ENCODE measurements around the gene COX20. TPM values are rescaled to one million over a fixed set of nuclear protein-coding genes. Genes with fewer than 3 reads are reported as not detected.
A peak's percentile ranks its signal among the peaks of the same experiment; 100 is the strongest.

COX20 gene
- total and polyA plus RNA-seq, 8 donors: 10.7 to 44.5 (median 18.2) TPM

DNA sequence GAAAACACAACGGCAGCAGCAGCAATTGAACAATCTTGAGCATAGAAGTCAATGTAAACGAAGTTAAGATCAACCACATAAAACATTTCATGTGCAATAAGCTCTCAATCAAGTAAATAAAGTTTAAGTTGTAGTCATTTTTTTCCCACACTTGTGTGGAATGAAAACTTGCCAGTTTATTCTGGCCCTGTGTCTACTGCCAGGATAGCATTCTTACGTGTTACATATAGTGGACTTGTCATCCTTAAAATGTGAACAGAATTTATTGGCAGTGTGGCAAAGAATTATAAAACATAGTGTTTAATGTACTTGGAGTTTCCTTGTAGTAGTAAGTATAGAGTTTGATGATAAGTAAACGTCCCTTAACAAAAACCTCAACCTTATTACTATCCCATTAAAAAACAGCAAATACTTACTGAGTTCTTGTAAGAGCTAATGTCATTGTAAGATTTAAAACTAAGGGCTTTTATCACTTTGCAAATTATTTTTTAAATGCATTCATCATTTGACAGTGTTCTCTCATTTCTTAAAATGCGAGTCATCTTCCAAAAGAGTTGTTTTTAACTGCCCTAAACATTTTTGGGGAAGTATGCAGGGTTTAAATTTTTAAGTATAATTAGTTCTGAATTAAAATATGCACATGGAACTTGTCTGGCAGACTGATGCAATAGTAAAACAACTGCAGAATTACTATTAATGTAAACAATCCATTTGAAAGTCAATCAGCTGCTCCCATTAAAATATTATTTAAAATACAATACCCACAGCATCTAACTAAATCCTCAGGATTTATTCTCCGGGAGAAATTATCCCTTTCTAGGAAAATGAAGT lies 7.9 kb downstream of the COX20 start:
- Histone ChIP-seq H3K36me3 (peaks cover 0 to 47% (median 33%) of the 10 kb centered on the region in 3 donors), H3K27ac (no peak overlapping the region), H3K4me1 (peaks cover 0 to 19% (median 9%) of the 10 kb centered on the region in 3 donors), H3K27me3 (no peaks in the 10 kb centered on the region), H3K4me3 (no peak overlapping the region), H3K9me3 (no peaks in the 10 kb centered on the region)
- intact Hi-C loops (cut with DNase I): no loop called here
- DNase-seq (no peak), ATAC-seq (no peak), FAIRE-seq (no peak)
- 74 to 75% methylated on average over 6 of the region's 6 CpGs for WGBS, 2 donors
- TF ChIP-seq, protein P1, sequence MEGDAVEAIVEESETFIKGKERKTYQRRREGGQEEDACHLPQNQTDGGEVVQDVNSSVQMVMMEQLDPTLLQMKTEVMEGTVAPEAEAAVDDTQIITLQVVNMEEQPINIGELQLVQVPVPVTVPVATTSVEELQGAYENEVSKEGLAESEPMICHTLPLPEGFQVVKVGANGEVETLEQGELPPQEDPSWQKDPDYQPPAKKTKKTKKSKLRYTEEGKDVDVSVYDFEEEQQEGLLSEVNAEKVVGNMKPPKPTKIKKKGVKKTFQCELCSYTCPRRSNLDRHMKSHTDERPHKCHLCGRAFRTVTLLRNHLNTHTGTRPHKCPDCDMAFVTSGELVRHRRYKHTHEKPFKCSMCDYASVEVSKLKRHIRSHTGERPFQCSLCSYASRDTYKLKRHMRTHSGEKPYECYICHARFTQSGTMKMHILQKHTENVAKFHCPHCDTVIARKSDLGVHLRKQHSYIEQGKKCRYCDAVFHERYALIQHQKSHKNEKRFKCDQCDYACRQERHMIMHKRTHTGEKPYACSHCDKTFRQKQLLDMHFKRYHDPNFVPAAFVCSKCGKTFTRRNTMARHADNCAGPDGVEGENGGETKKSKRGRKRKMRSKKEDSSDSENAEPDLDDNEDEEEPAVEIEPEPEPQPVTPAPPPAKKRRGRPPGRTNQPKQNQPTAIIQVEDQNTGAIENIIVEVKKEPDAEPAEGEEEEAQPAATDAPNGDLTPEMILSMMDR (IDR thresholded peaks at IDR 0.05): no peak

GRCh38 chr1:244844155-244845121 lies 9.0 kb downstream of the COX20 start:
- no peaks in the 10 kb centered on the region for H3K27me3 ChIP-seq
- H3K9me3 ChIP-seq: no peaks in the 10 kb centered on the region
- H3K27ac ChIP-seq: no peak overlapping the region
- TF ChIP-seq, protein P1 (IDR thresholded peaks at IDR 0.05): no peak
- intact Hi-C loops (cut with DNase I): no loop called here
- peaks cover 6 to 20% (median 19%) of the 10 kb centered on the region in 3 donors for H3K4me1 ChIP-seq
- H3K36me3 ChIP-seq: peaks cover 0 to 47% (median 33%) of the 10 kb centered on the region in 3 donors
- no peak for FAIRE-seq
- 89 to 90% methylated on average over 13 of the region's 13 CpGs for WGBS, 2 donors
- DNase-seq: no peak
- no peak overlapping the region for H3K4me3 ChIP-seq
- no peak for ATAC-seq

- 91 to 94% methylated on average over 6 of the region's 6 CpGs for WGBS, 2 donors
- intact Hi-C loops (cut with DNase I): no loop called here
- H3K27me3 ChIP-seq: no peaks in the 10 kb centered on the region
- H3K4me1 ChIP-seq: peaks cover 6 to 23% (median 6%) of the 10 kb centered on the region in 3 donors
- no peak overlapping the region for H3K27ac ChIP-seq
- DNase-seq (no peak), FAIRE-seq (no peak), ATAC-seq (no peak)
- H3K36me3 ChIP-seq: peaks cover 0 to 47% (median 33%) of the 10 kb centered on the region in 3 donors
- no peaks in the 10 kb centered on the region for H3K9me3 ChIP-seq
- H3K4me3 ChIP-seq: no peak overlapping the region
- TF ChIP-seq, protein P1 (IDR thresholded peaks at IDR 0.05): no peak
Observed at GRCh38 chr1:244846653-244847052, 11.2 kb downstream of the COX20 start.

DNA sequence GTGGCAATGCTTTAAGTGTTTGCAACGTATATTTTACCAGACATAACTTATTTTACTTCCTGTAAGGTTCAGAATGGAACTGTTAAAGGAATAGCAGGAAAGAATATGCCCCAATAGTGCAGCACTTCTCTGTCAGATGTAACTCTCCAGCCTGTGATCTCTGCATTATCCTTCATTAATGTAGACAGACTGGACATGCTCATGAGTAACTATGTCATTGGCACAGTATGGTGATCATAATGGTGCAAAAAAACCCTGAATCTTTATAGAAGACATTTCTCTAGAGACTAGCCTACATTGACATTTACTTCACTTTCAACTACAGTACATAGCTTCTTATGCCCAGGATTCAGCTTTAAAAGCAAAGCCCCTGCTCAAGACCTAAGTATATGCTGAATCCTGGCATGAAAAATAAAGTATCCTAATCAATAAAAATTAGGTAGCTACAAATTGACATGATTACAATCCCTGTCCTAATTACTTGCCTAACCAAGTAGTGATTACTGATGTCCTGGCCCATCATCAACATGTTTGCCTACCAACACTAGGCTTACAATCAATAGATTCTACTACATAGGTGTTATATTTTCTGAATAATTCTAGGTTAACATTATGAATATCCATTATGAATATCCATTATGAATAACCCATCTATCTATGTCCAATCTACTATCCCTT lies 13.9 kb downstream of the COX20 start:
- H3K27ac ChIP-seq: no peak overlapping the region
- H3K4me3 ChIP-seq: no peak overlapping the region
- no peak for FAIRE-seq
- intact Hi-C loops (cut with DNase I): no loop called here
- peaks cover 6 to 33% (median 7%) of the 10 kb centered on the region in 3 donors for H3K4me1 ChIP-seq
- H3K9me3 ChIP-seq: no peaks in the 10 kb centered on the region
- peak in 1 of 4 donors; percentile 18 for ATAC-seq
- TF ChIP-seq, protein P1 (IDR thresholded peaks at IDR 0.05): no peak
- WGBS, 2 donors: 31 to 45% methylated on average over 1 of the region's 1 CpG
- H3K36me3 ChIP-seq: peaks cover 0 to 36% (median 24%) of the 10 kb centered on the region in 3 donors
- no peaks in the 10 kb centered on the region for H3K27me3 ChIP-seq
- no peak for DNase-seq

Data from pancreas (tissue), 10 donors.